Activated CD8-positive, alpha-beta T cell treated with anti-CD3 and anti-CD28 coated beads, Interleukin-2, amount 10 ng/mL, durations not matched to agents 7 days and 5 days (primary cell): ENCODE results near the gene RPAP2. TPM values are rescaled to one million over a fixed set of nuclear protein-coding genes. Genes with fewer than 3 reads are reported as not detected.
"Not testable (repeated sequence)": the region's sequence is repeated elsewhere in the genome, so short reads cannot be mapped to it uniquely, and the experiment has no call there.

Source experiments
- ATAC-seq: fragments of 150-1000 bp; cut with Tn5 transposase; one replicate; pipeline ENCODE4 v1.10.0; 2021; ENCODE audit warnings: moderate library complexity
- CTCF ChIA-PET: fragments of 350-600 bp; sonication (Branson Sonifier 250); formaldehyde crosslinking; loops from one replicate; lab custom pipeline; 2021; ENCODE audit warnings: antibody characterized with exemption; lab: Charles Lee
- POLR2A ChIA-PET: fragments of 350-600 bp; sonication (Branson Sonifier 250); formaldehyde crosslinking; loops from one replicate; lab custom pipeline; 2021; ENCODE audit warnings: antibody characterized with exemption; lab: Charles Lee
- DNase-seq: peaks from one replicate; pipeline ENCODE4 v3.0.0-alpha.2; 2020
- H3K27ac Mint-ChIP-seq: one replicate; pipeline ENCODE4 v1.8.0; 2021; ENCODE audit warnings: mild to moderate bottlenecking, mixed read lengths
- H3K27me3 Mint-ChIP-seq: one replicate; pipeline ENCODE4 v1.8.0; 2021; ENCODE audit warnings: low read depth, mixed read lengths
- H3K36me3 Mint-ChIP-seq: one replicate; pipeline ENCODE4 v1.8.0; 2021; ENCODE audit warnings: low read depth, mixed read lengths
- H3K4me1 Mint-ChIP-seq: one replicate; pipeline ENCODE4 v1.8.0; 2021; ENCODE audit warnings: low read depth, mixed read lengths
- H3K4me3 Mint-ChIP-seq: one replicate; pipeline ENCODE4 v1.8.0; 2021; ENCODE audit warnings: mild to moderate bottlenecking, mixed read lengths
- H3K9me3 Mint-ChIP-seq: one replicate; pipeline ENCODE4 v1.8.0; 2022; ENCODE audit warnings: mixed read lengths; ENCODE audit not compliant: insufficient read depth
- total RNA-seq, 2 experiments: library from RNA; stranded (reverse); gene quantifications; one replicate each; pipeline ENCODE4 v1.2.3, GENCODE V29; 2021

The RPAP2 gene
- total RNA-seq, 2 experiments from 2014 or later, result 32.9 to 36.2 TPM

GRCh38 chr1:92356956-92357355, 58.1 kb downstream of the RPAP2 start:
- H3K27me3 Mint-ChIP-seq, result no peaks in the 10 kb centered on the region
- CTCF ChIA-PET, result no interaction called here
- peaks cover 4% of the 10 kb centered on the region for H3K9me3 Mint-ChIP-seq
- POLR2A ChIA-PET, result no interaction called here
- ATAC-seq, result no peak
- H3K27ac Mint-ChIP-seq, result peak overlapping the region; percentile 30
- no peak overlapping the region for H3K4me3 Mint-ChIP-seq
- H3K4me1 Mint-ChIP-seq, result peaks cover 18% of the 10 kb centered on the region
- H3K36me3 Mint-ChIP-seq, result peaks cover 45% of the 10 kb centered on the region
- no peak for DNase-seq

GRCh38 chr1:92359382-92359781, 60.5 kb downstream of the RPAP2 start:
- DNase-seq, H3K27me3 Mint-ChIP-seq, H3K9me3 Mint-ChIP-seq, POLR2A ChIA-PET, ATAC-seq, H3K4me3 Mint-ChIP-seq: not testable (repeated sequence)
- Mint-ChIP-seq H3K36me3 (peaks cover 40% of the 10 kb centered on the region), H3K4me1 (peaks cover 27% of the 10 kb centered on the region), H3K27ac (peak overlapping the region; percentile 35)
- CTCF ChIA-PET, result interaction anchor here (0.7 kb wide), 1 partner anchor 218 kb away, joined by 3 read pairs; no protein-coding TSS in a partner anchor

- Mint-ChIP-seq H3K4me1 (peaks cover 33% of the 10 kb centered on the region), H3K36me3 (peaks cover 46% of the 10 kb centered on the region), H3K9me3 (no peaks in the 10 kb centered on the region), H3K4me3 (no peak overlapping the region), H3K27me3 (no peaks in the 10 kb centered on the region), H3K27ac (no peak overlapping the region)
- ChIA-PET CTCF (interaction anchor here (0.7 kb wide), 1 partner anchor 217 kb away, joined by 3 read pairs; no protein-coding TSS in a partner anchor), POLR2A (no interaction called here)
- no peak for ATAC-seq
- no peak for DNase-seq
Observed at GRCh38 chr1:92359986-92360385, 61.1 kb downstream of the RPAP2 start.

GRCh38 chr1:92362970-92363369, 64.1 kb downstream of the RPAP2 start:
- ChIA-PET POLR2A (no interaction called here), CTCF (no interaction called here)
- ATAC-seq (no peak), DNase-seq (no peak)
- Mint-ChIP-seq H3K9me3 (no peaks in the 10 kb centered on the region), H3K27me3 (no peaks in the 10 kb centered on the region), H3K36me3 (peaks cover 43% of the 10 kb centered on the region), H3K27ac (no peak overlapping the region), H3K4me1 (peaks cover 53% of the 10 kb centered on the region), H3K4me3 (no peak overlapping the region)

- ATAC-seq (no peak), DNase-seq (no peak)
- Mint-ChIP-seq H3K36me3 (peaks cover 41% of the 10 kb centered on the region), H3K27ac (no peak overlapping the region), H3K4me1 (peaks cover 53% of the 10 kb centered on the region), H3K27me3 (no peaks in the 10 kb centered on the region), H3K4me3 (no peak overlapping the region), H3K9me3 (no peaks in the 10 kb centered on the region)
- ChIA-PET CTCF (no interaction called here), POLR2A (interaction anchor here (0.9 kb wide), 1 partner anchor 79 kb away, joined by 4 read pairs; no protein-coding TSS in a partner anchor)
Observed at GRCh38 chr1:92363401-92363800, 64.5 kb downstream of the RPAP2 start.

- Mint-ChIP-seq H3K4me1 (peaks cover 58% of the 10 kb centered on the region), H3K4me3 (peak overlapping the region; percentile 43), H3K36me3 (peaks cover 44% of the 10 kb centered on the region), H3K9me3 (no peaks in the 10 kb centered on the region), H3K27me3 (no peaks in the 10 kb centered on the region), H3K27ac (peak overlapping the region; percentile 80)
- CTCF ChIA-PET, result interaction anchor here (0.6 to 3.0 kb wide), 15 partner anchors 9 to 234 kb away, joined by 3 to 18 read pairs (median 4); no protein-coding TSS in a partner anchor
- POLR2A ChIA-PET, result interaction anchor here (0.7 to 5.0 kb wide), 5 partner anchors 50 to 159 kb away, joined by 3 to 36 read pairs (median 3); partner anchors contain the start of gene GFI1
- ATAC-seq (peak; percentile 88), DNase-seq (peak; percentile 53)
Observed at GRCh38 chr1:92365378-92366039, 66.7 kb downstream of the RPAP2 start.

GRCh38 chr1:92366040-92366395, 67.2 kb downstream of the RPAP2 start:
- Mint-ChIP-seq H3K27me3 (no peaks in the 10 kb centered on the region), H3K4me1 (peaks cover 58% of the 10 kb centered on the region)
- CTCF ChIA-PET, result interaction anchor here (0.6 to 3.0 kb wide), 13 partner anchors 13 to 234 kb away, joined by 3 to 18 read pairs (median 5); no protein-coding TSS in a partner anchor

GRCh38 chr1:92367496-92367895, 68.6 kb downstream of the RPAP2 start:
- POLR2A ChIA-PET, result interaction anchor here (3.2 to 5.0 kb wide), 2 partner anchors 52 to 117 kb away, joined by 12 to 36 read pairs; partner anchors contain the start of gene GFI1
- CTCF ChIA-PET, result interaction anchor here (0.8 to 1.3 kb wide), 3 partner anchors 9 to 57 kb away, joined by 3 to 5 read pairs (median 5); no protein-coding TSS in a partner anchor
- DNase-seq, result peak; percentile 50

More at GRCh38 chr1:92366040-92366395, 67.2 kb downstream of the RPAP2 start:
- Mint-ChIP-seq H3K4me3 (peak overlapping the region; percentile 43), H3K9me3 (no peaks in the 10 kb centered on the region), H3K36me3 (peaks cover 47% of the 10 kb centered on the region), H3K27ac (peak overlapping the region; percentile 80)
- ATAC-seq, result peak; percentile 45
- POLR2A ChIA-PET, result interaction anchor here (0.9 to 5.0 kb wide), 5 partner anchors 48 to 118 kb away, joined by 3 to 36 read pairs (median 4); partner anchors contain the start of gene GFI1
- peak; percentile 29 for DNase-seq

GRCh38 chr1:92372164-92372563, 73.3 kb downstream of the RPAP2 start:
- CTCF ChIA-PET, result no interaction called here
- POLR2A ChIA-PET, result no interaction called here
- H3K36me3 Mint-ChIP-seq, result peaks cover 39% of the 10 kb centered on the region
- DNase-seq (no peak), ATAC-seq (no peak)
- H3K27me3 Mint-ChIP-seq, result no peaks in the 10 kb centered on the region
- no peaks in the 10 kb centered on the region for H3K9me3 Mint-ChIP-seq
- H3K4me1 Mint-ChIP-seq, result peaks cover 47% of the 10 kb centered on the region
- no peak overlapping the region for H3K27ac Mint-ChIP-seq
- H3K4me3 Mint-ChIP-seq, result no peak overlapping the region

More at GRCh38 chr1:92367496-92367895, 68.6 kb downstream of the RPAP2 start:
- Mint-ChIP-seq H3K9me3 (no peaks in the 10 kb centered on the region), H3K27me3 (no peaks in the 10 kb centered on the region), H3K4me3 (peak overlapping the region; percentile 11), H3K4me1 (peaks cover 63% of the 10 kb centered on the region), H3K27ac (peak overlapping the region; percentile 56), H3K36me3 (peaks cover 51% of the 10 kb centered on the region)
- peak; percentile 59 for ATAC-seq

- H3K4me3 Mint-ChIP-seq, result no peak overlapping the region
- CTCF ChIA-PET, result interaction anchor here (1.7 kb wide), 1 partner anchor 64 kb away, joined by 4 read pairs; no protein-coding TSS in a partner anchor
- peaks cover 30% of the 10 kb centered on the region for H3K4me1 Mint-ChIP-seq
- POLR2A ChIA-PET, result no interaction called here
- H3K27me3 Mint-ChIP-seq, result no peaks in the 10 kb centered on the region
- DNase-seq, result no peak
- H3K27ac Mint-ChIP-seq, result no peak overlapping the region
- H3K9me3 Mint-ChIP-seq, result no peaks in the 10 kb centered on the region
- no peak for ATAC-seq
- H3K36me3 Mint-ChIP-seq, result peaks cover 33% of the 10 kb centered on the region
Observed at GRCh38 chr1:92374223-92374622, 75.4 kb downstream of the RPAP2 start.

- ATAC-seq, result no peak
- CTCF ChIA-PET, result interaction anchor here (0.9 to 1.4 kb wide), 2 partner anchors 10 to 25 kb away, joined by 3 to 4 read pairs; no protein-coding TSS in a partner anchor
Observed at GRCh38 chr1:92376345-92376744, 77.5 kb downstream of the RPAP2 start.

GRCh38 chr1:92377991-92378390, 79.1 kb downstream of the RPAP2 start:
- H3K9me3 Mint-ChIP-seq, ATAC-seq, H3K4me3 Mint-ChIP-seq, POLR2A ChIA-PET, DNase-seq, H3K27me3 Mint-ChIP-seq, H3K27ac Mint-ChIP-seq: not testable (repeated sequence)
- Mint-ChIP-seq H3K4me1 (peaks cover 27% of the 10 kb centered on the region), H3K36me3 (peaks cover 33% of the 10 kb centered on the region)
- CTCF ChIA-PET, result interaction anchor here (1.0 to 1.9 kb wide), 3 partner anchors 10 to 68 kb away, joined by 3 to 5 read pairs (median 4); no protein-coding TSS in a partner anchor

More at GRCh38 chr1:92376345-92376744, 77.5 kb downstream of the RPAP2 start:
- POLR2A ChIA-PET, result no interaction called here
- H3K4me3 Mint-ChIP-seq, result no peak overlapping the region
- no peaks in the 10 kb centered on the region for H3K27me3 Mint-ChIP-seq
- peaks cover 33% of the 10 kb centered on the region for H3K4me1 Mint-ChIP-seq
- H3K36me3 Mint-ChIP-seq, result peaks cover 32% of the 10 kb centered on the region
- peaks cover 6% of the 10 kb centered on the region for H3K9me3 Mint-ChIP-seq
- no peak for DNase-seq
- peak overlapping the region; percentile 2 for H3K27ac Mint-ChIP-seq
